GM18519 (cell line): ENCODE results near the gene ARL9.
"Not testable (repeated sequence)": the region's sequence is repeated elsewhere in the genome, so short reads cannot be mapped to it uniquely, and the experiment has no call there.

Experiments used
- ATAC-seq: cut with Tn5 transposase; IDR thresholded peaks from one replicate; pipeline ENCODE4 v1.9.1; 2021; ENCODE audit warnings: mild to moderate bottlenecking, moderate library complexity; ENCODE audit not compliant: unreplicated experiment, low FRiP score

The ARL9 gene, protein sequence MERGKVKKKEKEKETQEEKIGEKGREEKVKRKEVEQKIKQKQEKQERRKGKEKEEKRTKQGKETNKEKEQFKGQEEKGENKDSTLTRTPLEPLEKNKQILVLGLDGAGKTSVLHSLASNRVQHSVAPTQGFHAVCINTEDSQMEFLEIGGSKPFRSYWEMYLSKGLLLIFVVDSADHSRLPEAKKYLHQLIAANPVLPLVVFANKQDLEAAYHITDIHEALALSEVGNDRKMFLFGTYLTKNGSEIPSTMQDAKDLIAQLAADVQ

DNA sequence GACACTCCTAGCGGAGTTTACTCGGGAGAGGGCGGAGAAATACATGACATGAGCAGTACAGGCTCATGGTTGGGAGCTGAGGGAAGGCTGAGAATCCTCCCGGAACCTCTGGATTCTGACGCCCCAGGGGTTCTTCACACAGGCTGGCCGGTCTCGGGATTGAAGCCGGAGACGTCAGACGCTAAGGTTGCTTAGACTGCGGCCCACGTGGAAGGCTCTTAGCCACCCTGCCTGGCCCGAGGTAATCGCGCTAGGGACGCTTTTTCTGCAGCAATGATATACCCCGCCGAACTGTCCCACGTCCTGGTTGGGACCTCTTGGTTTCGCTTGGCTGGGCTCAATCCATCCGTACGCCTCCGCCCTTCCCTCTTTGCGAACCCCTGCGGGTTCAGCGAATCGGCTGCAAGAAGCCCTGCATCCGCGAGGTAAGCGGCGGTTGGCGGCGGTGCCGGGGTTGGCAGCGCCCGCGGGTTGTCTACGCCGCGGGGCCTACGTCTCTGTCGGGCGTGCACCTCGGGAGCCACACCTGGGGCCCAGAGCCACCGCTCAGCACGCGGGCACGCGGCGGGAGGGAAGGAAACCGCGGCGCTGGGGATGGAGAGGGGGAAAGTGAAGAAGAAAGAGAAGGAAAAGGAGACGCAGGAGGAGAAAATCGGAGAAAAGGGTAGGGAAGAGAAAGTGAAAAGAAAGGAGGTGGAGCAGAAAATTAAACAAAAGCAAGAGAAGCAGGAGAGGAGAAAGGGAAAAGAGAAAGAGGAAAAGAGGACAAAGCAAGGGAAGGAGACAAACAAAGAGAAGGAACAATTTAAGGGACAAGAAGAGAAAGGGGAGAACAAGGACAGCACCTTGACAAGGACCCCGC, at the start of gene ARL9:
ARL9 (plus strand) TSS at position 523 of the 862 bp plus-strand sequence; CDS start at position 595, 72 bp downstream.
- ATAC-seq = peak; percentile 73

GRCh38 chr4:56460085-56460484, 45.5 kb upstream of the ARL9 start:
- ATAC-seq = no peak

DNA sequence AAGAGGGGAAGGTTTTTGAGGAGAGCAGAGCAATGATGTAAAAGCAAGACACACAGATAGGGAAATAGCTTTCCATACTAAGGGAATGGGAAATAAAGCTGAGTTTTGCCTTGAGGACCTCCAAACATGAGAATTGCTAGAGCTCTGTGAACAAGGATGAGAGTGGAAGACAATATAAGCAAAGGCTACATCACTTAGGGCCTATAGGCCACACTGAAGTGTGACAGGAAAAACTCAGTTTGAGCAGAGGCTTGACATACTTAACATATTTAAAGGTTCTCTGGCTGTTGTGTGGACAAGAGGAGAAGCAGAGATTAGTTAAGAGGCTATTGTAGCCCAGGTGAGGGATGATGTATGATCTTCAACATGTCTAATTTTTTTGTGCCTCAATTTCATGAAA, 43.4 kb upstream of the ARL9 start:
- no peak for ATAC-seq

DNA sequence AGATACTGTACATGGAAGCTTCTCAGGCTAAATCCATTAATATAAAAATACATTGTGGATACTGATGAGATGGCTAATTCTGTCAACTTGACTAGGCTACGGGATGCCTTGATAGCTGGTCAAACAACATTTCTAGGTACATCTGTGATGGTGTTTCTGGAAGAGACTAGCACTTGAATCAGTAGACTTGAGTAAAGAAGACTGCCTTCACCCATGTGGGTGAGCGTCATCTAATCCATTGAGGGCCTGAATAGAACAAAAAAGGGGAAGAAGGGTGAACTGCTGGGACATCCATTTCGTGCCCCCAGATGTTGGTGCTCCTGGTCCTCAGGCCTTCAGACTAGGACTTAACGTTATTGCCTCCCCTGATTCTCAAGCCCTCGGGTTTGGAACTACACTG, 41.9 kb upstream of the ARL9 start:
- no peak for ATAC-seq

GRCh38 chr4:56464581-56464980, 41.0 kb upstream of the ARL9 start:
- ATAC-seq = no peak

DNA sequence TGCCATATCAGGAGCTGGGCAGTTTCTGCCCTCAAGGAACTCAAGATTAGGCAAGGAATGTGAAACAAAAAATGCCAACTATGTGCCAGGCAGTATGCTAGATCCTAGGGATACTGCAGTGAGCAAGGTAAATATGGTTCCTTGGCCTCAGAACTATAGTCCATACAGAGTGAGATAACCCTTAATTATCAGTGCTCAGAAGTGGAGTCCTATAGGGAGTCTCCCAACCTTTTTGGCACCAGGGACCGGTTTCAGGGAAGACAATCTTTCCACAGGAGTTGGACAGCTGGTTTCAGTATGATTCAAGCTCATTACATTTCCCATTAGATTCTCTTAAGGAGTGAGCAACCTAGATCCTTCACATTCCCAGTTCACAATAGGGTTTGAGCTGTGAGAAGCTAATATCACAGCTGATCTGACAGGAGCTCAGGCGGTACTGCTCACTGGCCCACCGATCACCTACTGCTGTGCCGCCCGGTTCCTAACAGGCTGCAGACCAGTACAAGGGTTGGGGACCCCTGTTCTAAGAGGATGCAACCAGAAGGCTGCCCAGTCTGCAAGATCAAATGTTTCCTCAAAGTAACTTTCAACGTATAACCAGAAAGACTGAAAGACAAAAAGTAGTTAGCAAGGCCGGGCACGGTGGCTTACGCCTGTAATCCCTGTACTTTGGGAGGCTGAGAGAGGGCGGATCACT, 39.8 kb upstream of the ARL9 start:
- no peak for ATAC-seq

DNA sequence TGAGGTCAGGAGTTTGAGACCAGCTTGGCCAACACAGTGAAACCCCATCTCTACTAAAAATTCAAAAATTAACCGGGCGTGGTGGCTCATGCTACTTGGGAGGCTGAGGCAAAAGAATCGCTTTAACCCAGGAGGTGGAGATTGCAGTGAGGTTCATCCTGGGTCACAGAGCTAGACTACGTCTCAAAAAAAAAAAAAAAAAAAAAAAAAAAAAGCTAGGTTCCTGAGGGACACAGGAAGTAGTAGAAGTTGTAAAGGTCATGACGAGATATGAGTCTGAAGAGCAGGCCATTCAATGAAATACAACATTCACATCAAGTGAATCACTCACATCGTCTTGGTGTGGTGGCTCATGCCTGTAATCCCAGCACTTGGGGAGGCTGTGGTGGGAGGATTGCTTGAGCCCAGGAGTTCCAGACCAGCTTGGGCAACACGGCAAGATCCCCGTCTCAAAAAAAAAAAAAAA, 39.3 kb upstream of the ARL9 start:
- ATAC-seq = not testable (repeated sequence)

DNA sequence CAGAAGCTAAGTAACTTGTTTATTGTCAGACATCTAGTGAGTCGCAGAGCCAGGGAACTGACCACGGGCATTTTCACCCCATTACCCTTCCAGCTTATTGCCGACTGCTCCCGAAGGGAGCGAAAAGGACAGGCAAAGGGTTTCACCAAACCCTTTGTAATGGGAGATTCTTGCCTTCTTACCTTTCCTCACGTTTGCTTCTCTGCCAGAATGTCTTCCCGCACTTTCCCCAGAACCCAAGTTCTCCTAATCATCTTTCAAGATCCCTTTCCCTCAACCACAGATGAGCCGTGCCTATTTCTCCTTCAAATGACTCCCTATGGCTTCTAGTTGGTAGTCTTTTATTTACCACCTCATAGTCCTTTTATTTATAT, 38.7 kb upstream of the ARL9 start:
- no peak for ATAC-seq

- peak; percentile 84 for ATAC-seq
Measured at GRCh38 chr4:56467284-56468096, 38.1 kb upstream of the ARL9 start, which contains the start of gene SRP72. Gene SRP72 (plus strand): TSS chr4:56467617. CDS start chr4:56467636, 19 bp downstream.

DNA sequence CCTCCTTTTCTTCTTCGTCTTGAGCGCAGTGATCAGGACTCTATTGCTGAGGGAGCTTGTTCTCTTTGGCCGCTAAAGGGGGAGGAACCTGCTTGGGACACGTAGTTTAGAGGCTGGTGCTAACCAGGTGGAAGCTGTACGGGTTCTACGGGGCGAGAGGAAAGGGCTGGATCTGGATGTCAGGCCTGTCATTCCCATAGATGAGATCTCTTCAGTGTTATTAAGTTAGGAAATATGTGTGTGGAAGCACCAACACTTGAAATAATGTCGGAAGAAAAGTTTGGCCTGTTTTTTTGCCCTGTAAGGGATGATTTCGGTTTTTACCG, 37.5 kb upstream of the ARL9 start:
- peak; percentile 29 for ATAC-seq

DNA sequence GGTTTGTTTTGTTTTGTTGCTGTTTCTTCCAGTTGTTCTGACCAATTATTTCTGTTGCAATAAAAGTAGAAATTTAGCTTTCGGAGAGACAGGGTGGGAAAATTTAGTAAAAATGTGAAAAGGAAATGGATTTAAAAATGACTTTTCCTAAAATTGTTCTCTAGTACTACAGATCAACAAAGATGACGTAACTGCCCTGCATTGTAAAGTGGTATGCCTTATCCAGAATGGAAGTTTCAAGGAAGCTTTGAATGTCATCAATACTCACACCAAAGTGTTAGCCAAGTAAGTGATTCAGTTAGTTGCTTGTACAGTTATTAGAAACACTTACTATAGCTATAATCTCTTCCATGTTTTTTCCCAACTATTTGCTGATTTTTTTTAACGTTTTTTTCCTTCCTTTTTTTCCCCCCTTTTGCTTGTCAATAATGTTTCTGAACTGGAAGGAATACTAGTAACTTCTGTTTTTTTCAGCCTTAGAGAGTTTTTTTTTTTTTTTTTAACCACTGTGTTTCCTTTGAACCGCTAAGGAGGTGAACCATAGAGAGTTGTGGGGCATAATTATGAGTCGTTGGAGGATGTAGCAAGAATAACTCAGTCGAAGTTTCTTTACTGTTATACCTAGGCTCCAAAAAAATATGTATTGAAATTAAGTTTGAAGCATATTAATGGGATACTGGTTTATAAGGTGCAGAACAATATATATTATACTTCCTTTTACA, 35.9 kb upstream of the ARL9 start:
- no peak for ATAC-seq

DNA sequence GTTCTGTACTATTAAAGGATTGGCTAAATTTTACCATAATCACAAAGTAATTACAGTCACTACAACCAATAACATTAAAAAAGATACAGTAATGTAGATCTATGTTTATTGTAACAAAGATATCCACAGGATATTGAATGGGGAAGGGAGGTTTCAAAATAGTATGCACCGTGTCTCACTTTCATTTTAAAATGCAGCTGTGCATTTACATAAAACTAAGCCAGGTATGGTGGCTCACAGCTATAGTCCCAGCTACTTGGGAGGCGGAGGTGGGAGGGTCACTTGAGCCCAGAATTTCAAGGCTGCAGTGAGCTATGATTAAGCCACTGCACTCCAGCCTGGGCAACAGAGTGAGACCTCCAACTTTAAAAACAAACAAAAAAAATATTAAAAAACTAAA, 29.7 kb upstream of the ARL9 start:
- ATAC-seq = peak; percentile 46

DNA sequence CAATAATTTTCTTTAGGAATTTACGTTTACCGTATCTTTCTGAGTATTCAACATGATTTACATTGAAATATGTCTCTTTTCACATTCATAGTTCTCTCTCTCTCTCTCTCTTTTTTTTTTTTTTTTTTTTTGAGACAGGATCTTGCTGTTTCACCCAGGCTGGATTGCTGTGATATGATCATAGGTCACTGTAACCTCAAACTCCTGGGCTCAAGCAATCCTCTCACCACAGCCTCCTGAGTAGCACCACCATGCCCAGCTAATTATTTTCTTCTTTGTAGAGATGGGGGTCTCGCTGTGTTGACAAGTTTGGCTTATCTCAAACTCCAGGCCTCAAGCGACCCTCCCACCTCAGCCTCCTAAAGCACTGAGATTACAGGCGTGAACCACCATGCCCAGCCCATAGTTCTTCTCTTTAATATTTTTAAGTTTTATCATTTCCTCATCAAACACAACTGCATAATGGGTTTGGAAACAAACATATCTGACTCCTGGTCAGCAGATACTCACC, 28.3 kb upstream of the ARL9 start:
- no peak for ATAC-seq

DNA sequence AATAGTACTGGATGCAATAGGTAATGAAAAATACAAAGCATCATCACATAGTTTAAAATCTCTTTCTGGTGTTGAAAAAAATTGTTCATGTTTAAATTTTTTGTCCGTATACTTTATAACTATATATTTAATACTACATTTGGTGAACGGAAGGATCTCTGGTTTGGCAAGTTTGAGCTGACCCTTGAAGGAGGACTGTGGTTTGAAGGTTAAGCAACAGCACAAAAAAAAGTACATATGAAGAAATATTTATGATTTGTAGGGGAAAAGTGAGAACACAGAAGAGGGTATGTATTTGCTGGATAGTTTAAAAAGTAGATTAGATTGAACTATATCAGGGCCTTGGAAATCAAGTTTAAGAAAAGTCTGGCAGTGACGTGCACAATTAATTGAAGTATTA, 24.9 kb upstream of the ARL9 start:
- no peak for ATAC-seq

DNA sequence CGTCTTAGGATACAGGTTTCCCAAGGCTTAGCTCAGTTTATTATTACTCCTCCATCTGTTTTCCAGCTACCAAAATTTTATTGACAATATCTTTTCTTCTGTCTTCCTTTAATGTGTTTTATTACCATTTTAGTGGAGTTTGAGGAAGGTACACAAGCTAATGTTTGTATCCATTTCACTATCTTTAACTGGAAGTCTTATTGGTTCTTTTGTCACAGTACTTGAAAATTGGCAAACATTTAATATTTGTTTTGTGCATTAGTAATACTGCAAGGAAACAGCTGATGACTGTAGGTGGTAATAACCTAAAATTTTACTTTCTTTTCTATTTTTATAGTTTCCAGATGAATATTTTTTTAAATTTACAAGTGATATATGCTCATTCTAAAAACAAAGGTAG, 9.3 kb upstream of the ARL9 start:
- ATAC-seq = no peak

GRCh38 chr4:56511098-56511497, 5.5 kb downstream of the ARL9 start:
- no peak for ATAC-seq

- ATAC-seq = no peak
Measured at GRCh38 chr4:56512166-56512565, 6.6 kb downstream of the ARL9 start.

- ATAC-seq = no peak
Measured at GRCh38 chr4:56513517-56513916, 7.9 kb downstream of the ARL9 start.

- peak; percentile 93 for ATAC-seq
Measured at GRCh38 chr4:56530269-56531148, 24.9 kb downstream of the ARL9 start.
